ENCODE data around the gene LRRC7.

DNA sequence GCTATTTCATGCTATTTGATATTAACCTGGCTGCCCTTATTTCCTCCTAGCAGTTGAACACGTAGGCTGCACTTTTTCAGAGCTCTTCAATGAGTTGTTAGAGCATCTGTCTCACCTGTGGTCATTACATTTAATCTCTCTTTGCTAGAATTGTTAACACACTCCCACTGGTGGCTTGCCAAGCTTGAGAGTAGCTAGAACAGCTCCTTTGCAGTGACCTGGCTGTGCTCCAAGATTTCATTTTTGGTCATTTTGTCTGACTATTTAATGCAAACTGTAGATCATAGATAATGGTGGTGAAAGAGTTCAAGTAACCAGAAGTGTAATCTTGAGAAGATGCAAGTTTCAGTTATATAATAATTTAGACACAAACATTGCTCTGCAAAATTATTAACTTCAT is 105.6 kb downstream of the LRRC7 start:
- no peak for TF ChIP-seq POLR2A (IDR thresholded peaks at IDR 0.05)
- TF ChIP-seq, protein P1, sequence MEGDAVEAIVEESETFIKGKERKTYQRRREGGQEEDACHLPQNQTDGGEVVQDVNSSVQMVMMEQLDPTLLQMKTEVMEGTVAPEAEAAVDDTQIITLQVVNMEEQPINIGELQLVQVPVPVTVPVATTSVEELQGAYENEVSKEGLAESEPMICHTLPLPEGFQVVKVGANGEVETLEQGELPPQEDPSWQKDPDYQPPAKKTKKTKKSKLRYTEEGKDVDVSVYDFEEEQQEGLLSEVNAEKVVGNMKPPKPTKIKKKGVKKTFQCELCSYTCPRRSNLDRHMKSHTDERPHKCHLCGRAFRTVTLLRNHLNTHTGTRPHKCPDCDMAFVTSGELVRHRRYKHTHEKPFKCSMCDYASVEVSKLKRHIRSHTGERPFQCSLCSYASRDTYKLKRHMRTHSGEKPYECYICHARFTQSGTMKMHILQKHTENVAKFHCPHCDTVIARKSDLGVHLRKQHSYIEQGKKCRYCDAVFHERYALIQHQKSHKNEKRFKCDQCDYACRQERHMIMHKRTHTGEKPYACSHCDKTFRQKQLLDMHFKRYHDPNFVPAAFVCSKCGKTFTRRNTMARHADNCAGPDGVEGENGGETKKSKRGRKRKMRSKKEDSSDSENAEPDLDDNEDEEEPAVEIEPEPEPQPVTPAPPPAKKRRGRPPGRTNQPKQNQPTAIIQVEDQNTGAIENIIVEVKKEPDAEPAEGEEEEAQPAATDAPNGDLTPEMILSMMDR (IDR thresholded peaks at IDR 0.05) = no peak
